Ovary (tissue), 3 donors: ENCODE data around the gene THSD4.

Experiments
- CTCF ChIP-seq, 3 donors: fragments of 450-650 bp in 2 of 3; fragments of 200-600 bp in 1 of 3; IDR thresholded peaks; one replicate each; pipeline versions ENCODE4 v1.5.1 to v1.8.0; 2016 to 2022; ENCODE audit warnings: antibody characterized with exemption in 3 of 3, mild to moderate bottlenecking in 1 of 3
- POLR2A ChIP-seq: fragments of 450-650 bp; IDR thresholded peaks from one replicate; pipeline ENCODE4 v1.6.1; 2017; ENCODE audit warnings: antibody characterized with exemption, mild to moderate bottlenecking, moderate library complexity
- donor health status: DM: no; HTN: no; CAD: no.

- TF ChIP-seq CTCF (IDR thresholded peaks at IDR 0.05) (no peak), POLR2A (no peak)
Observed at GRCh38 chr15:71543413-71543812, 428.1 kb downstream of the THSD4 start.
